K562 (cell line): Measurements from ENCODE around the gene KDM2A. TPM values are rescaled to one million over a fixed set of nuclear protein-coding genes. Genes with fewer than 3 reads are reported as not detected.
"Not testable (repeated sequence)": the region's sequence is repeated elsewhere in the genome, so short reads cannot be mapped to it uniquely, and the experiment has no call there.

Source experiments
- ATAC-seq: fragments of 200-7000 bp; cut with Tn5 transposase; 3 replicates; pipeline ENCODE4 v1.9.1; 2020; ENCODE audit warnings: moderate library complexity
- BruUV-seq: library from RNA; stranded (reverse); fragments of 400-500 nt; replicated peaks from 2 replicates; lab custom pipeline; 2021; lab: Mats Ljungman, UMichigan
- CTCF ChIA-PET: fragments of 300-600 bp; formaldehyde crosslinking; extraction: SDS; loops from one replicate; lab custom pipeline; 2021; ENCODE audit warnings: low intra/inter-chr PET ratio; lab: Yijun Ruan, JAX
- POLR2A ChIA-PET: fragments of 300-600, 350-650 bp; sonication (Branson Sonifier 250); formaldehyde crosslinking; extraction: SDS; loops from one replicate; lab custom pipeline; 2021; ENCODE audit warnings: antibody characterized with exemption, inconsistent platforms; lab: Yijun Ruan, JAX
- DNase-seq, 4 experiments: peaks; one replicate each; pipeline versions ENCODE4 v3.0.0 to v3.0.0-alpha.2; 2011 to 2018; ENCODE audit warnings: low spot score in 3 of 4, mixed read lengths in 3 of 4; ENCODE audit errors: extremely low read depth in 1 of 4
- FAIRE-seq: peaks from 2 replicates; lab custom pipeline; 2011; peaks lifted over from hg19 to GRCh38; lab: Jason Lieb, UNC
- H2AFZ ChIP-seq: 2 replicates; pipeline ENCODE4 v1.6.0; 2011; ENCODE audit warnings: low read depth, low read length, control low read depth, inconsistent platforms
- H3K27ac ChIP-seq: fragments of 200-600 bp; 3 replicates; pipeline ENCODE4 v1.8.0; 2011; ENCODE audit warnings: low read depth, mild to moderate bottlenecking, control low read depth, inconsistent platforms, low read length, moderate library complexity, mixed read lengths; ENCODE audit errors: extremely low read depth
- H3K27me3 ChIP-seq, 2 experiments: fragments of 300-600 bp in 1 of 2; 2 replicates in 1 of 2; 3 replicates in 1 of 2; pipeline versions ENCODE4 v1.6.0 to v1.8.0; 2011; ENCODE audit warnings: inconsistent platforms in 2 of 2, low read length in 2 of 2, mild to moderate bottlenecking in 1 of 2, mixed read lengths in 1 of 2, moderate library complexity in 1 of 2; ENCODE audit not compliant: control insufficient read depth in 2 of 2, insufficient read depth in 2 of 2
- H3K36me3 ChIP-seq: fragments of 300-600 bp; 3 replicates; pipeline ENCODE4 v1.8.0; 2011; ENCODE audit warnings: mild to moderate bottlenecking, low read length, inconsistent platforms; ENCODE audit not compliant: control insufficient read depth, insufficient read depth
- H3K4me1 ChIP-seq, 2 experiments: fragments of 200-600 bp in 1 of 2; replicated peaks in 1 of 2; 2 replicates in 1 of 2; 3 replicates in 1 of 2; pipeline versions ENCODE4 v1.5.1 to v1.8.0; 2011; ENCODE audit warnings: inconsistent platforms in 2 of 2, low read length in 2 of 2, mild to moderate bottlenecking in 1 of 2, mixed read lengths in 1 of 2, moderate library complexity in 1 of 2; ENCODE audit not compliant: control insufficient read depth in 2 of 2, insufficient read depth in 2 of 2
- H3K4me2 ChIP-seq: 2 replicates; pipeline ENCODE4 v1.6.1; 2011; ENCODE audit warnings: low read length, control low read depth, inconsistent platforms, mixed read lengths; ENCODE audit not compliant: insufficient read depth
- H3K4me3 ChIP-seq: fragments of 200-600 bp; sonication (generic), shearing (Covaris generic); 2 replicates; pipeline ENCODE4 v1.5.1; 2016; ENCODE audit warnings: control low read depth, inconsistent platforms
- H3K79me2 ChIP-seq: fragments of 200-600 bp; 3 replicates; pipeline ENCODE4 v1.8.0; 2011; ENCODE audit warnings: low read length, inconsistent platforms; ENCODE audit not compliant: control insufficient read depth, insufficient read depth
- H3K9ac ChIP-seq, 2 experiments: 2 replicates each; pipeline versions ENCODE4 v1.6.0 to v1.6.1; 2011; ENCODE audit warnings: low read depth in 2 of 2, low read length in 2 of 2, control low read depth in 1 of 2, inconsistent platforms in 1 of 2, mild to moderate bottlenecking in 1 of 2, mixed read lengths in 1 of 2; ENCODE audit not compliant: insufficient read depth in 1 of 2
- H3K9me1 ChIP-seq: one replicate; pipeline ENCODE4 v1.6.0; 2011; ENCODE audit warnings: inconsistent platforms, mild to moderate bottlenecking, low read length, moderate library complexity; ENCODE audit not compliant: control insufficient read depth, insufficient read depth
- H3K9me3 ChIP-seq: replicated peaks from 2 replicates; pipeline ENCODE4 v1.5.1; 2011; ENCODE audit warnings: low read depth, low read length, inconsistent platforms; ENCODE audit not compliant: control insufficient read depth, insufficient read depth
- H4K20me1 ChIP-seq: replicated peaks from 2 replicates; pipeline ENCODE4 v1.6.1; 2011; ENCODE audit warnings: low read length, inconsistent platforms, mixed read lengths; ENCODE audit not compliant: control insufficient read depth, insufficient read depth
- CTCF ChIP-seq, 3 experiments: IDR thresholded peaks in 2 of 3; conservative IDR thresholded peaks in 1 of 3; 2 replicates each; pipeline ENCODE4 v1.5.1; 2011 to 2012; ENCODE audit warnings: low read length in 3 of 3, mild to moderate bottlenecking in 3 of 3, control low read depth in 2 of 3, improper control_type of control experiment in 1 of 3, inconsistent platforms in 1 of 3, low read depth in 1 of 3, mixed read lengths in 1 of 3, moderate library complexity in 1 of 3; ENCODE audit not compliant: insufficient read depth in 2 of 3
- MXI1 ChIP-seq: IDR thresholded peaks from 2 replicates; pipeline ENCODE4 v1.6.1; 2011; ENCODE audit warnings: low read depth, mild to moderate bottlenecking, improper control_type of control experiment, low read length
- NRF1 ChIP-seq, 2 experiments: fragments of 450-650 bp; IDR thresholded peaks in 1 of 2; conservative IDR thresholded peaks in 1 of 2; 2 replicates each; pipeline ENCODE4 v1.6.1; 2014; ENCODE audit warnings: mild to moderate bottlenecking in 2 of 2
- PHF8 ChIP-seq: fragments of 200-600 bp; sonication (generic); IDR thresholded peaks from 2 replicates; pipeline ENCODE4 v1.6.1; 2012; ENCODE audit warnings: mixed run types, mild to moderate bottlenecking, inconsistent platforms, low read length, moderate library complexity, borderline replicate concordance
- SREBF1 ChIP-seq: fragments of 150-350 bp; IDR thresholded peaks from 2 replicates; pipeline ENCODE4 v1.6.1; 2014; ENCODE audit warnings: antibody characterized with exemption, low read depth, low read length, borderline replicate concordance
- ZBTB7A ChIP-seq: IDR thresholded peaks from 2 replicates; pipeline ENCODE4 v1.6.1; 2011; ENCODE audit warnings: low read depth, mild to moderate bottlenecking, low read length, moderate library complexity, borderline replicate concordance; ENCODE audit not compliant: control insufficient read depth
- WGBS: fragments of 100-300 bp; shearing (Covaris generic); methylation state at CpG from one replicate; pipeline ENCODE4 v1.1.6; 2016; ENCODE audit warnings: low coverage, mixed read lengths; ENCODE audit not compliant: insufficient coverage; ENCODE audit errors: missing lambda C conversion rate; 5-methylcytosine and 5-hydroxymethylcytosine counted together
- in situ Hi-C: fragments of 300-500 bp; cut with MboI; formaldehyde crosslinking; loops from 4 replicates; pipeline ENCODE4 v1.15.0; 2018; ENCODE audit warnings: inconsistent platforms, mixed read lengths
- intact Hi-C: fragments of 100-400 bp; cut with micrococcal nuclease; formaldehyde crosslinking; loops from 2 replicates; pipeline ENCODE4 v1.14.2; 2022
- polyA plus RNA-seq, 8 experiments: library from polyadenylated mRNA; depleted of rRNA in 4 of 8; stranded (reverse) in 5 of 8; unstranded in 3 of 8; fragments of >200 nt; fragmentation: Nextera tagmentation in 2 of 8; fragmentation: Illumina TruSeq in 1 of 8; extraction: Ambion mirVana in 2 of 8; extraction: Trizol in 1 of 8; gene quantifications; 2 replicates each; pipeline versions ENCODE4 v1.2.1 to v1.2.3, GENCODE V29; 2011 to 2014; ENCODE audit warnings: inconsistent platforms in 1 of 8, missing spikeins in 1 of 8
- total RNA-seq, 7 experiments: library from RNA; depleted of rRNA in 6 of 7; stranded (reverse); fragments of >200 nt in 6 of 7; fragmentation: Illumina TruSeq in 2 of 7; extraction: Trizol in 2 of 7; gene quantifications; 2 replicates each; pipeline versions ENCODE4 v1.2.1 to v1.2.3, GENCODE V29; 2011 to 2021; ENCODE audit warnings: low replicate concordance in 1 of 7

The KDM2A gene
- total and polyA plus RNA-seq, 9 of the 15 experiments (the other 6 are each of a cell fraction or from before 2014, with no cell fraction given): 5.0 to 39.3 (median 21.3) TPM

- in situ Hi-C loops: loop anchor here (5.0 kb wide), 1 partner anchor 121 kb away; no protein-coding TSS in a partner anchor
- not testable (repeated sequence) for H3K9me3 ChIP-seq, FAIRE-seq, H4K20me1 ChIP-seq, H3K9me1 ChIP-seq, H3K4me3 ChIP-seq, H3K27ac ChIP-seq, H3K79me2 ChIP-seq, BruUV-seq, H3K27me3 ChIP-seq, ATAC-seq
- TF ChIP-seq PHF8: peak; percentile 21; the same call in 1 of the 2 replicates
- peak; percentile 83 to 86 for TF ChIP-seq NRF1 (conservative IDR thresholded peaks at IDR 0.05 in 1 of 2, IDR thresholded peaks at IDR 0.05 in 1 of 2)
- Histone ChIP-seq H3K4me2 (peak overlapping the region; percentile 58), H3K4me1 (peaks cover 24 to 30% of the 10 kb centered on the region in 2 experiments), H3K9ac (peak overlapping the region in 1 of 2 experiments; percentile 86; a peak in 2 of 4 replicates), H3K36me3 (peaks cover 12% of the 10 kb centered on the region; the same call in 2 of the 3 replicates), H2AFZ (peak overlapping the region; percentile 85)
- DNase-seq: peak; percentile 45 to 71 (median 60)
- ChIA-PET POLR2A (interaction anchor here (0.9 to 1.8 kb wide), 4 partner anchors 10 to 91 kb away, joined by 3 to 8 read pairs (median 4); no protein-coding TSS in a partner anchor), CTCF (interaction anchor here (0.6 kb wide), 1 partner anchor 180 kb away, joined by 4 read pairs; no protein-coding TSS in a partner anchor)
- intact Hi-C loops: loop anchor here (5.0 kb wide), 1 partner anchor 179 kb away; no protein-coding TSS in a partner anchor
- WGBS: 55% methylated on average over 37 of the region's 50 CpGs
These were observed 142.0 kb downstream of the KDM2A start for GRCh38 chr11:67260885-67261639.

GRCh38 chr11:67261640-67261945 is 142.5 kb downstream of the KDM2A start:
- Histone ChIP-seq H3K4me1 (peaks cover 24 to 33% of the 10 kb centered on the region in 2 experiments), H3K36me3 (peaks cover 7% of the 10 kb centered on the region; the same call in 2 of the 3 replicates), H2AFZ (peak overlapping the region; percentile 96), H3K4me2 (no peak overlapping the region), H3K27ac (no peak overlapping the region), H3K9me3 (no peaks in the 10 kb centered on the region), H3K27me3 (no peaks in the 10 kb centered on the region), H4K20me1 (0 out of 2 replicates have a peak, but pooled peaks cover 4% of the 10 kb centered on the region), H3K79me2 (peaks cover 4% of the 10 kb centered on the region), H3K9ac (peak overlapping the region in 1 of 2 experiments; percentile 76; a peak in 2 of 4 replicates), H3K4me3 (no peak overlapping the region; the same call in 1 of the 2 replicates), H3K9me1 (no peaks in the 10 kb centered on the region)
- DNase-seq (no peak), ATAC-seq (no peak), FAIRE-seq (no peak)
- no peak for TF ChIP-seq SREBF1
- peak in 1 of 3 experiments; percentile 8; a peak in 2 of 6 replicates for TF ChIP-seq CTCF (IDR thresholded peaks at IDR 0.05 in 2 of 3, conservative IDR thresholded peaks at IDR 0.05 in 1 of 3; ENCODE audit: insufficient read depth in 2 of 3, low read depth in 1 of 3, low read length in 3 of 3)
- no peak for TF ChIP-seq MXI1
- peak; percentile 35; the same call in 1 of the 2 replicates for TF ChIP-seq ZBTB7A
- POLR2A ChIA-PET: interaction anchor here (0.6 to 1.8 kb wide), 11 partner anchors 8 to 215 kb away, joined by 3 to 9 read pairs (median 3); no protein-coding TSS in a partner anchor
- no TSS peak for BruUV-seq
- intact Hi-C loops (loop anchor here (5.0 kb wide), 1 partner anchor 179 kb away; no protein-coding TSS in a partner anchor), in situ Hi-C loops (loop anchor here (5.0 kb wide), 1 partner anchor 121 kb away; no protein-coding TSS in a partner anchor)
- CTCF ChIA-PET: no interaction called here
- 84% methylated on average over 3 of the region's 18 CpGs for WGBS
